CD4-positive, alpha-beta T cell treated with Interleukin-6 at 100 ng/mL for 8 hours (primary cell): ENCODE measurements around the gene ASPHD1.
"Not testable (repeated sequence)": the region's sequence is repeated elsewhere in the genome, so short reads cannot be mapped to it uniquely, and the experiment has no call there.

Experiments
- DNase-seq: peaks from one replicate; pipeline ENCODE4 v3.0.0-alpha.2; 2020; ENCODE audit warnings: mixed read lengths, low spot score

ASPHD1 gene

DNA sequence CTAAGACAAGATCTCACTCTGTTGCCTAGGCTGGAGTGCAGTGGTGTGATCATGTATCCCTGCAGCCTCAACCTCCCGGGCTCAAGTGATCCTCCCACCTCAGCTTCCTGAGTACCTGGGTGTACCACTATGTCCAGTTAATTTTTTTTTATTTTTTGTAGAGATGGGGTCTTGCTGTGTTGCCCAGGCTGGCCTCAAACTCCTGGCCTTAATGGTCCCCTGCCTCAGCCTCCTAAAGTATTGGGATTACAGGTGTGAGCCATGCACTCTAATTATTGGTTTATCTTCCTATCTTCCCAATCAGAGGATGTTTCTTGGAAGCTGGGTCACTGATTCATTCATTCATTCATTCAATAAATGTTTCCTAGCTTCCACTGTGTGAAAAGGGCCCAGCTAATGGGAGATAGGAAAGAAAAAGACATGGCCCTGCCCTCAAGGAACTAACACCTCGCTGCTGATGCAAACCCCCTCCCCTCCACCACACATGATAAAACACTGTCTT lies 8.5 kb downstream of the ASPHD1 start:
- no peak for DNase-seq

DNA sequence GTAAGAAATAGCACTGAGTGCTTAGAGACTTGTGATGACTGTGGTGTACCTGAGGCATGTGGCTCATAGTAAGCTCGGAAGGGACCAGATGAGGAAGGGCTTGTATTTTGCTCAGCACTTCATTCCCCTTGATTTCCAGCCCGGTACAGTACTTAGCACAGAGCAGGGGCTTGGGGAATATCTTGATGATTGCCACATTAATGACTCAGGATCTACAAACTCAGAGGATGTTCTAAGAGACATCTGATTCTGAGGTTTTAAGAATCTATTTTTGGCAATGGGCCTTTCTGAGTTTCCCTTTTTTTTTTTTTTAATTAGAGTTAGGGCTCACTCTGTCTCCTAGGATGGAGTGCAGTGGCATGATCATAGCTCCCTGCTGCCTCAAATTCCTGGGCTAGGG lies 9.1 kb downstream of the ASPHD1 start:
- no peak for DNase-seq

DNA sequence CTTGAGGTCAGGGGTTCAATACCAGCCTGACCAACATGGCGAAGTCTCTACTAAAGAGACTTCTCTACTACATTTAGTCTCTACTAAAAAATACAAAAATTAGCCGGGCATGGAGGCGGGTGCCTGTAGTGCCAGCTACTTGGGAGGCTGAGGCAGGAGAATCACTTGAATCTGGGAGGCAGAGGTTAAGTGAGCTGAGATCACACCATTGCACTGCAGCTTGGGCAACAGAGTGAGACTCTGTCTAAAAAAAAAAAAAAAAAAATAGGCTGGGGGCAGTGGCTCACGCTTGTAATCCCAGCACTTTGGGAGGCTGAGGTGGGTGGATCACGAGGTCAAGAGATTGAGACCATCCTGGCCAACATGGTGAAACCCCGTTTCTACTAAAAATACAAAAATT lies 9.6 kb downstream of the ASPHD1 start:
- not testable (repeated sequence) for DNase-seq

DNA sequence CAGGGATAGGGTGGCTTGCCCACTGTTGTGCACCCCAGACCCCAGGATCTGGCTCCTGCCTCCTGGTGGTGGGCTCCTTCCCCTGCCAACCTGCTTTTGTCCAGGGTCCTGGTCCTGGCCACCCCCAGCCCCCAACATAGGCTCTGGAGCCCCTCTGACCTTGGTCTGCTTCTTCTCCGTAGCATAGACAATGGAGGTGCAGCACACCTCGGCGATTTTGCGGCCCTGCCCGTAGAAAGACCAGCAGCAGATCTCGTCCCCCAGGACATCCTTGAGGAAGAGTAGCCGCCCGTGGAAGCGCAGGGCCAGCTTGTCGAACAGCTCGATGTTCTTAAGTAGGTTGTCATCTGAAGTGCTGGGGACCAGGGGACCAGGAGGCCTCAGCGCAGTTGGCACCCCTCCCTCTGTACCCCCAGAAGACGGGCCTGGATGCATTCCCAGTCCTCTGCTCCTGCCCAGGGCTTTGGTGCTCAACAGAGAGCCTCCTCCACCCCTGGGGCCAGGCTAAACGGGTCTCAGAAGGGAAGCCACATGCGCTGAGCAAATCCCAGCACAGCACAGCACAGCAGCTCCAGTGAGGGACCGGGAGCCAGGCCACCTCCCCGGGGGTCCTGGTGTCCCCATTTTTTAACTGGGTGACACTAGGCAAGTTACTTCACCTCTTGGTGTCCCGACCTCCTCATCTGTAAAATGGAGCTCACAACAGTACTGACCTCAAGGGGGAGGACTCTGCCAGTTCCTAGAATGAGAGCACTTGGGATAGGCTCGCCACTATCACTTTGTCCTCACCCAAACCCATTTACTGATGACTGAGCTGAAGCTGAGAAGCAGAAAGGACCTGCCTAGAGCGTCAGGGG lies 10.8 kb downstream of the ASPHD1 start:
- DNase-seq: no peak

DNA sequence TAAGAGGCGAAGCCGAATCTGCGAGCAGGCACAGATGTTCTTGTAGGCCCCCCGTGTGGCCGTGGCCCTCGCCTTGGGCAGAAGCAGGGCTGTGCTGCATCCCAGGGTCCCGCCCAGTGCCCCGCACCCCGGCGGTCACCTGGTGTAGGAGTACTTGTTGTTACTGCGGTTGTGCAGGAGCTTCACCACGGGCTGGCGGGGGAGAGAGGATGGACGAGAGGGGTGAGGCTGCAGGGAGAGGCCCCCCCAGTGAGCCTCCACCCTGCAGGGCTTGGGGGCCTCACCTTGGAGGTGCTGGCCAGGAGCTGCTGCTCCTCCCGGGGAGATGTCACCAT lies 11.4 kb downstream of the ASPHD1 start:
- DNase-seq: no peak

DNA sequence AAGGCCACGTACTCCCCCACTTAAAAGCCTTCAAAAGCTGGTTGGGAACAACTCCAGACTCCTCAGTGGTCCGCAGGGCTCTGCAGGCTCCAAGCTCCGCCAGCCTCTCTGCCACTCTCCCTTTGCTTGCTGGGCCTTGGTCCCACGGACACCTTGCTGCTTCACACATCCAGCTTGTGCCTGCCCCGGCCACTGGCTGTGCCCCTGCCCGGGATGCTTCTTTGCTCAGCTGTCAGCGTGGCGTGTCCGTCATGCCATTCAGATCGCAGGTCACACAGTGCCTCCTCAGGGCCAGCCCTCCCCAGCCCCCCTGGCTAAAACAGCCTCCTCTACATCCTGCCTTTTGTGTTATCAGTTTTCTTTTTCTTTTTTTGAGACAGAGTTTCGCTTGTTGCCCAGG lies 11.8 kb downstream of the ASPHD1 start:
- no peak for DNase-seq

DNA sequence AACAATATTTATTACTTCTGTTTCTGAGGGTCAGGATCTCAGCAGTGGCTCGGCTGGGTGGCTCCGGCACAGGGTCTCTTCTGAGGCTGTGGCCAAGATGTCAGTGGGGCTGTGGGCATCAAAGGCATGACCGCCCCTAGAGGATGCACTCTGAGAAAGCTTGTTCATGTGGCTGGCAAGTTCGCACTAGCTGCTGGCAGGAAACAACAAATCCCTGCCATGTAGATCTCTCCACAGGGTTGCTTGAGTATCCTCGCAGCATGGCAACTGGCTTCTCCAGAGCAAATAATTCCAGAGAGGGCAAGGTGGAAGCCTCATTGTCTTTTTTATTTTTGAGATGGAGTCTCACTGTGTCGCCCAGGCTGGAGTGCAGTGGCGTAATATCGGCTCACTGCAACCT lies 13.2 kb downstream of the ASPHD1 start:
- no peak for DNase-seq

DNA sequence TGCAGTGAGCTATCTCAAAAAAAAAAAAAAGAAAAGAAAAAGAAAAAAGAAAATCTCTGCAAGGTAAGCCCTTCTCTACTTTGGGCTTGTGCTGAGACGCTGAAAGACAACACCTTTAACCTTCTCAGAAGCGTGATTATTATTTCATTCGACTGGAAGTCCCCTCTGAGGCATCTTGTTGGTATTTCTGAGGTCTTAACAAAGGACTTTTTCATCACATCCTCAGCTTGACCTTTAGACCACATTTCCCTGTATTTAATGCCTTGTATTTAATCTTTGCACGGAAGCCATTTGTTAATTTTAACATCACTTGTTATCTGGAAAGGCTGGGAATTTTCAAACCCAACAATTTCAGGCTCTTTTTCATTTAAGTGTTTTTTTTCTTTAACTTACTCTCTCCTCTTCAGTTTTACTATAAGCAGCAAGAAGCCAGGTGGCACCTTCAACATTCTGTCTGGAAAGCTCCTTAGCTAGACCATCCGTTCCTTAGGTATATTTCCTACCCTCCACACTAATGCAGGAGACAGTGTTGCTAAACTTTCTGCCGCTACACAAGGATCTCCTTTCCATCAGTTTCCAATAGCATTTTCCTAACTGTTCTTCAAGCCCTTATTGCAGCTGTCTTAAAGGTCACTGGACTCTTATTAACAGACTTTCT lies 15.4 kb downstream of the ASPHD1 start:
- DNase-seq: no peak

DNA sequence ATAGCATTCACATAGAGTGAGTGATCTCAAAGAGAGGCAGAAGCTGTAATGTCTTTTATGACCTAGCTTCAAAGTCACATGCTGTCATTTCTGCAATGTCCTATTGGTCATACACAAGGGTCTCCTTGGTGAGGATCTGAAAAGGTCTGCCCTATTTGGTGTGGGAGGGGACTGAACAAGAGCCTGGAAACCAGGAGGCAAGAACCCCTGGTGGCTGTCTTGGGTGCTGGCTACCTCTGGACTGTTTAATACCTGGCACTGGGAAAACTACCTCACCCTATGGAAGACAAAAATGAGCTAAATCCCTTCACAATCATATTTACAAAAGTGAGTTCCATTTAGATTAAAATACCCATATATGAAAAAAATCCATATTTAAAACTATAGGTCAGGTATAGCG lies 16.7 kb downstream of the ASPHD1 start:
- DNase-seq: no peak

DNA sequence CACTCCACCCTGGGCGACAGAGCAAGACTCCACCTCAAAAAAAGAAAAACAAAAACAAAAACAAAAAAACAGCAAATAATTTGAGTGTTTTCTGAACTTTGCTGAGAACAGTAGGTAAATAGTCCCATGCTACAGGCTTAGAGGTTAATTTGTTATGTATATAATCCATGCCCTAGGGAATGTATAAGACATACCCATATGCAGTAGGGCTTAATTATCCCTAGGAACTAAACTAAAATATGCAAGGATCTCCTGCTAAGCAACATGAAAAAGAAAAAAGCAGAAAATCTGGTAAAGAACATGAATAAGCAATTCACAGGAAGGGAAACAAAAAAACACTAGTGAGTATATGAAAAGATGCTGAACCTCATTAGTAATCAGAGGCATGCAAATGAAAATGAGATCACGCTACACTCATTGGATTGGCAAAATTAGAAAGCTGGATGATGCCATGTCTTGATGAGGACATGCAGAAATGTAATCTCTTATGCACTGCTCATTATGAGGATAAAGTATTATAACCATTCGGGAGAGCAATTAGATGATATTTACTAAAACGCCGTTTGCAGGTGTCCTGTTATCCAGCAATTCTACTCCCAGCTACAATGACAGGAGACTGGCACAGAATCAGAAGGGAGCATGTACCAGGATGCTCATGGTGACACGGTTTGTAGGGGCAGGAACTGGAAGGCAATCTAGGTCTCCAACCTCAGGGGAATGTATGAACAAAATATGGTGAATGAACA lies 20.2 kb downstream of the ASPHD1 start:
- no peak for DNase-seq

DNA sequence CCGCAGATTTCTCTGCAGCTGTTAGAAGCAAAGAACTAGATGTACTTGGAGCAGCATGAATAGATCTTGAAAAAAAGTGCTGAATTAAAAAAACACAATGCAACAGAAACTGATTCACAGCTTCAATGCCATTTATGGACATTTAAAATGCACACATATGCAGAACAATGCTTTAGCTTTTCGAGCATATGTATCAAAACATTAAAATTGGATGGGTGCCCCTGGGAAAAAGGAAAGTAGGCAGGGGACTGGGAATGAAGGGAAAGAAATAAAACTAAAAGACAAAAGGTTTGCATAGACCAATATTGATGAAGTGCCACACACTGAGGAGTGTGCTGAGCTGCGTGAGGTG lies 20.7 kb downstream of the ASPHD1 start:
- DNase-seq: no peak

DNA sequence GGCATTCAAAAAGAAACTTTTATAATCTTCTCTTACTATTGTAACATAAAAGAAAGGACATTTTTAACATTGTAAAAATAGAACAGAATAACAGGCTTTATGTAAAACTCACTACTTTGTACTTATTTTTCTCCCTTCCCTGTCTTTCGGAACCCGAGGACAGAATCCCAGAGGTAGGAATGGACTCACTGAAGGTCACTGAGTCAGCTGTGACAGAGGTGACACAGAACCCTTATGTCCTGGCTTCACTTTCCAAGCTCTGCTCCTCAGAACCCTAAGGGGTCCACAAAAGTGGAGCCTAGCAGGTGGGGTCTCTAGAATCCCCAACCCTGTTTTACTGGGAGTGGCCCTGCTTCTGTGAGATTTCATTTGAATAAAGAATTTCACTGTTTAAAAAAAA lies 22.0 kb downstream of the ASPHD1 start:
- no peak for DNase-seq

DNA sequence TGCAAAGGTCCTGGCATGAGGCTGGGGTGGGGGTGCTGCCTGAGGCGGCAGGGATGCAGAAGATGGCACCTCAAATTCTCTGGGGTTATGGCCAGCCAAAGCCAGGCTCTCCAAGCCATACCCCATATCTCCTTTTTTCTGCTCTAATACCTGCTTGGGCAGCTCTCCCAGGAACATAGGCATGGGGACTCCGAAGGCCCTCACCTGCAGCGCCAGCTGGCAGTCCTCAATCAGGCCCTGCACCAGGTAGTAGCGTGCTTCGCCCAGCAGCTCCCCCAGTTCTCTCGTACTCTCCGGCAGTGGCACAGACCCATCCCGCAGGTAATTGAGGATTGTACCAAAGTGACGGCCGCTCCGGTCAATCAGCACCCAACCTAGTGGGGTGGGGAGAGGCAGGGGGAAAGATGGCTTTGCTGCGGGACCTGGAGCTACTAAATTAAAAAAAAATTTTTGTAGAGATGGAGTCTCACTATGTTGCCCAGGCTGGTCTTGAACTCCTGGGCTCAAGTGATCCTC lies 22.8 kb downstream of the ASPHD1 start:
- DNase-seq: no peak

DNA sequence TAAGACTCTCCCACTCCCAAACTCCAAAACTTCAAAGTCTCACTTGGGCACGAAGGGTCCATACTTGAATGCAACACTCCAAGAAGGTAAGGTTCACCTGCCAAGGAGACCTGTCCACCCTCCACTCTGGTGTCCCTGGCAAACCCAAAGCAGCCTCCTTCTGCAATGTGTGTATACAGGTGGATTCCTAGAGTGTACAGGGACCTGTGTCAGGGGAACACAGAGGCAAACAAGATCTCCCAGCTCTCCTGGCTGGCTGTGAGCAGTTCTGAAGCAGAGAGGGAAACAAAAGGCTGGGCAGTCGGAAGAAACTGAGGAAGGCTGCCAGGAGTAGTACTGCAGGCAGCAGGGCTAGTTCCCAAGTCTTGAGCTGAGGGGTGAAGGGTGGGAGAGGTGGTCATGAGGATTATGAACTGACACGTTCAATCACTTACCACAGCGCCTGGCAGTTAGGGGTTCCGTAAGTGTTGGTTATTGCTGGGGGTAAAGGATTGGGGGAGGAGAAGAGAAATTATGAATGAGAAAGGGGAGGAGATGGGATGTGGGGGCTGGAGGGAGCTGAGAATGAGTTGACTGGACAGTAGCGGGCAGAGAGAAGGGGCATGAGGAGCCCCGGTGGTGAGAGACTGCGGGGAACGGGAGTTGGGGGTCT lies 24.9 kb downstream of the ASPHD1 start:
- no peak for DNase-seq

DNA sequence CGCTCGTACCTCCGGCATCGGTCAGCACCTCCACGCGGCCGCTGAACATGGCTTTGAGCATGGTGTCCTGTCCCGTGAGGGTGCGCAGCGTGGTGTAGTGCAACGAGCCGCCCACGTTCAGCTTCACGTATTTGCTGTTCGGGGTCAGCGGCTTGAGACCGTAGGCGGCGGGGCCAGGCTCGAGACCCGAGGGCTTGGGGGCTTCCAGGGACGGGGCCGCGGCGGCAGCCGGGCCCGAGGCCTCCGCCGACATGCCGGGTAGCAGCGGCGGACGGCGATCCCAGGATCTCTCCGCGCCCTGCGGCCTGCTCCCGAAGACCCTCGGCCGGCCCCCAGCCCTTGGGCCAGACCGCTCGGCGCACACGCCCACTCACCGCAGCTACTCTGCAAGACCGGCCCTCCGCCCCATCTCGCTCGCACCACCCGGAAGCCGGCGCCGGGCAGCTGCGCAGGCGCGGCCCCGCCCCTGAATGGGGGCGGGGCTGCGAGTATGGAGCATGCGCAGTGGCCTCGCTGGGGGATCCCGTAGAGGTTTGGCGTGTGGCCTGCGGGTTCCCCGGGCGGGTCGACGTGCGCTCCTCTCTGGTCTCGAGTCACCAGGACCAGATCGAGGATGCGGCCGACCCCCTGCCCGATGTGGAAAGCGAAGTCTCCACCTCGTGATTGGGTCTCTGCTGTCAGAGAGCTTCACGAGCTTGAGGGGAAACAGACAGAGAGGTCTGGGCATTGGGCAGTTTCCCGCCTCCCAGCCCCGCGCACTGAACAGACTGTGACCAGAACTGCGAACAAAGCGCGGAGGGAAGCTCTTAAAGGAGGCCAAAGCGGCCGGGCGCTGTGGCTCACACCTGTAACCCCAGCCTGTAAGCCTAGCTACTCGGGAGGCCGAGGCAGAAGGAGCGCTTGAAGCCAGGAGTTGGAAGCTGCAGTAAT lies 25.8 kb downstream of the ASPHD1 start, which contains the start of gene KCTD13:
Gene KCTD13 (minus strand): TSS at position 446 of the 930 bp plus-strand sequence. CDS start 193 bp downstream, at position 253.
- DNase-seq: peak; percentile 81

DNA sequence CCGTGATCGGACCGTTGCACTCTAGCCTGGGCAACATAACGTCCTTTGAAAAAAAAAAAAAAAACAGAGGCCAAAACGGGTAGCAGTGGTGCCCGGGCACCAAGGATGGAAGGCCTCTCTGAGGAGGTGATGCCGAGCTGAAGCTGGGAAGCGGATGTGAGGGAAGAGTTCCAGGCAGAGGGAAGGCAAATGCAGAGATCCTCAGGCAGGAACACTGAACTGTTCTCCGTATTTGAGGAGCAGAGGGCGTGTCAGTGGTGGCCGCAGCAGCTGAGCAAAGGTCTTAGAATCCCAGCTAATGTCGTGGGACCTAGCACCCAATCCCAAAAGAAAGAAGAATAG lies 26.4 kb downstream of the ASPHD1 start:
- DNase-seq: no peak

DNA sequence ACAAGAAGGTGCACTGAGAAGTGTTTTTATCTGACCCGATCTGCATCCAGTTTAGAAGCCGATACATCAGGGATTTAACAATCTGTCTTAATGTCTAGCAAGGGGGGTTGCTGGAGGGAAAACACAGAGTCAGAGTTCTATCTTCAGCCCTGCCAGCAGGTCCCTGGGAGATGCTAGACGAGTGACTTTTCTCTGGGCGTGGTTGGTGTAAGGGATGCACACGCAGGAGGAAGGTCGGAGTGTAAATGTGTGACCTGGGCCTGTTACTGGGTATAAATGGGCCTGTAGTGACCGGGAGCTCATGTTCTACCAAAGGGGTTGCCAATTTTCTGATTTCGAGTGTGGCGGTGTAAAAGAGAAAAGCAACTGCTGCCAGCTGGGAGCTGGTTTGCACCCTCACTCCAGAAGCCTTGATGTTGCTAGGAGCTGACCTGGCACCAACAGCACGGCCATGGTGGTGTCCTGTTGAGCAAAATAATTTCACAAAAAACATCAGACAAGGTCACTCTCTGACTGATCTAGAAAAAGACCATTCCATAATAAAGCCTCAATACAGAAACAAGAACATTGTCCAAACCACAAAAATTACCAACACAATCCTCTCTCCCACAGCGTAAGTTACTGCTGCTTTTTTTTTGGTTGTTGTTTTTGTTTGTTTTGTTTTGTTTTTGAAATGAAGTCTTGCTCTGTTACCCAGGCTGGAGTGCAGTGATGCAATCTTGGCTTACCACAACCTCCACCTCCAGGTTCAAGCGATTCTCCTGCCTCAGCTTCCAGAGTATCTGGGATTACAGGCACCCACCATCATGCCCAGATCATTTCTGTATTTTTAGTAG lies 27.0 kb downstream of the ASPHD1 start:
- DNase-seq: no peak

DNA sequence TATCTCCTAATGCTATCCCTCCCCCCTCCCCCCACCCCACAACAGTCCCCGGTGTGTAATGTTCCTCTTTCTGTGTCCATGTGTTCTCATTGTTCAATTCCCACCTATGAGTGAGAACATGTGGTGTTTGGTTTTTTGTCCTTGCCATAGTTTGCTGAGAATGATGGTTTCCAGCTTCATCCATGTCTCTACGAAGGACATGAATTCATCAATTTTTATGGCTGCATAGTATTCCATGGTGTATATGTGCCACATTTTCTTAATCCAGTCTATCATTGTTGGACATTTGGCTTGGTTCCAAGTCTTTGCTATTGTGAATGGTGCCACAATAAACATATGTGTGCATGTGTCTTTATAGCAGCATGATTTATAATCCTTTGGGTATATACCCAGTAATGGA lies 31.5 kb downstream of the ASPHD1 start:
- DNase-seq: not testable (repeated sequence)

DNA sequence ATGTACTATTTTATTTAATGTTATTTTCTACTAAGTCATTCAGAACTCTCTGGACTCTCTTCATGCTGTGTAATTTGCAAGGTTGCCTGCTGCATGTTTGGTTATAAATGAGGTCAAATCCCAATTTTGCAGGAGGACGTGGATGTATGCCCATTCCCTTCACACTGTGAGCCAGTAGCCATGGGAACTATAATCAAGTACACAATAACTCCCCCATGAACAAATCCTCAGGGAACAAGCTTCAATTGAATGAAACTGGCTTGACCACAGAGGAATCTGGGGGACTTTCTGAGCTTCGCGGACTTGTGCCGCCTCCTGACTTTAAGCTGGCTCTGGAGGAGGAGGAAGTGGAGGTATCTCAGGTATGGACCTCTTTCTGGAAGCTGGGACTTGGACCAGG lies 40.4 kb downstream of the ASPHD1 start:
- no peak for DNase-seq
